Measurements from ENCODE around the gene VTI1A. TPM values are rescaled to one million over a fixed set of nuclear protein-coding genes. Genes with fewer than 3 reads are reported as not detected.

Gene VTI1A
- total and polyA plus RNA-seq, 2 of the 13 experiments (the other 11 are each of a cell fraction or from before 2014, with no cell fraction given), result 11.7 to 32.7 TPM

GRCh38 chr10:112564337-112564736, 117.3 kb downstream of the VTI1A start (continued):
- TF ChIP-seq CEBPB (IDR thresholded peaks at IDR 0.05; ENCODE audit: borderline replicate concordance, low read depth, low read length), result no peak
- no peak for TF ChIP-seq ZFAT (CRISPR knock-in tag; conservative IDR thresholded peaks at IDR 0.05)
- TF ChIP-seq, protein P1, sequence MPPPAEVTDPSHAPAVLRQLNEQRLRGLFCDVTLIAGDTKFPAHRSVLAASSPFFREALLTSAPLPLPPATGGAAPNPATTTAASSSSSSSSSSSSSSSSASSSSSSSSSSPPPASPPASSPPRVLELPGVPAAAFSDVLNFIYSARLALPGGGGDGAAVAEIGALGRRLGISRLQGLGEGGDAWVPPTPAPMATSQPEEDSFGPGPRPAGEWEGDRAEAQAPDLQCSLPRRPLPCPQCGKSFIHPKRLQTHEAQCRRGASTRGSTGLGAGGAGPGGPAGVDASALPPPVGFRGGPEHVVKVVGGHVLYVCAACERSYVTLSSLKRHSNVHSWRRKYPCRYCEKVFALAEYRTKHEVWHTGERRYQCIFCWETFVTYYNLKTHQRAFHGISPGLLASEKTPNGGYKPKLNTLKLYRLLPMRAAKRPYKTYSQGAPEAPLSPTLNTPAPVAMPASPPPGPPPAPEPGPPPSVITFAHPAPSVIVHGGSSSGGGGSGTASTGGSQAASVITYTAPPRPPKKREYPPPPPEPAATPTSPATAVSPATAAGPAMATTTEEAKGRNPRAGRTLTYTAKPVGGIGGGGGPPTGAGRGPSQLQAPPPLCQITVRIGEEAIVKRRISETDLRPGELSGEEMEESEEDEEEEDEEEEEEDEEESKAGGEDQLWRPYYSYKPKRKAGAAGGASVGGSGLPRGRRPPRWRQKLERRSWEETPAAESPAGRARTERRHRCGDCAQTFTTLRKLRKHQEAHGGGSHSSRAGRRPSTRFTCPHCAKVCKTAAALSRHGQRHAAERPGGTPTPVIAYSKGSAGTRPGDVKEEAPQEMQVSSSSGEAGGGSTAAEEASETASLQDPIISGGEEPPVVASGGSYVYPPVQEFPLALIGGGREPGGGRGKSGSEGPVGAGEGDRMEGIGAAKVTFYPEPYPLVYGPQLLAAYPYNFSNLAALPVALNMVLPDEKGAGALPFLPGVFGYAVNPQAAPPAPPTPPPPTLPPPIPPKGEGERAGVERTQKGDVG (CRISPR knock-in tag; IDR thresholded peaks at IDR 0.05; ENCODE audit: borderline replicate concordance), result no peak
- no peak for TF ChIP-seq NR2F1 (CRISPR knock-in tag; IDR thresholded peaks at IDR 0.05)
- TF ChIP-seq ZMAT3 (CRISPR knock-in tag; conservative IDR thresholded peaks at IDR 0.05), result no peak
- TF ChIP-seq, protein P2, sequence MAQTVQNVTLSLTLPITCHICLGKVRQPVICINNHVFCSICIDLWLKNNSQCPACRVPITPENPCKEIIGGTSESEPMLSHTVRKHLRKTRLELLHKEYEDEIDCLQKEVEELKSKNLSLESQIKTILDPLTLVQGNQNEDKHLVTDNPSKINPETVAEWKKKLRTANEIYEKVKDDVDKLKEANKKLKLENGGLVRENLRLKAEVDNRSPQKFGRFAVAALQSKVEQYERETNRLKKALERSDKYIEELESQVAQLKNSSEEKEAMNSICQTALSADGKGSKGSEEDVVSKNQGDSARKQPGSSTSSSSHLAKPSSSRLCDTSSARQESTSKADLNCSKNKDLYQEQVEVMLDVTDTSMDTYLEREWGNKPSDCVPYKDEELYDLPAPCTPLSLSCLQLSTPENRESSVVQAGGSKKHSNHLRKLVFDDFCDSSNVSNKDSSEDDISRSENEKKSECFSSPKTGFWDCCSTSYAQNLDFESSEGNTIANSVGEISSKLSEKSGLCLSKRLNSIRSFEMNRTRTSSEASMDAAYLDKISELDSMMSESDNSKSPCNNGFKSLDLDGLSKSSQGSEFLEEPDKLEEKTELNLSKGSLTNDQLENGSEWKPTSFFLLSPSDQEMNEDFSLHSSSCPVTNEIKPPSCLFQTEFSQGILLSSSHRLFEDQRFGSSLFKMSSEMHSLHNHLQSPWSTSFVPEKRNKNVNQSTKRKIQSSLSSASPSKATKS (CRISPR knock-in tag; IDR thresholded peaks at IDR 0.05), result no peak
- no peak for TF ChIP-seq DMAP1 (CRISPR knock-in tag; IDR thresholded peaks at IDR 0.05)
- no peak for TF ChIP-seq CBX1 (IDR thresholded peaks at IDR 0.05; ENCODE audit: low read depth)
- TF ChIP-seq, protein P3, sequence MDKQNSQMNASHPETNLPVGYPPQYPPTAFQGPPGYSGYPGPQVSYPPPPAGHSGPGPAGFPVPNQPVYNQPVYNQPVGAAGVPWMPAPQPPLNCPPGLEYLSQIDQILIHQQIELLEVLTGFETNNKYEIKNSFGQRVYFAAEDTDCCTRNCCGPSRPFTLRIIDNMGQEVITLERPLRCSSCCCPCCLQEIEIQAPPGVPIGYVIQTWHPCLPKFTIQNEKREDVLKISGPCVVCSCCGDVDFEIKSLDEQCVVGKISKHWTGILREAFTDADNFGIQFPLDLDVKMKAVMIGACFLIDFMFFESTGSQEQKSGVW (CRISPR knock-in tag; IDR thresholded peaks at IDR 0.05; ENCODE audit: borderline replicate concordance), result no peak
- TF ChIP-seq ZNF207 (IDR thresholded peaks at IDR 0.05; ENCODE audit: borderline replicate concordance), result no peak
- no peak for TF ChIP-seq PRMT3 (CRISPR knock-in tag; IDR thresholded peaks at IDR 0.05; ENCODE audit: borderline replicate concordance, low read depth)
- TF ChIP-seq, protein P4, sequence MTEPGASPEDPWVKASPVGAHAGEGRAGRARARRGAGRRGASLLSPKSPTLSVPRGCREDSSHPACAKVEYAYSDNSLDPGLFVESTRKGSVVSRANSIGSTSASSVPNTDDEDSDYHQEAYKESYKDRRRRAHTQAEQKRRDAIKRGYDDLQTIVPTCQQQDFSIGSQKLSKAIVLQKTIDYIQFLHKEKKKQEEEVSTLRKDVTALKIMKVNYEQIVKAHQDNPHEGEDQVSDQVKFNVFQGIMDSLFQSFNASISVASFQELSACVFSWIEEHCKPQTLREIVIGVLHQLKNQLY (CRISPR knock-in tag; IDR thresholded peaks at IDR 0.05), result no peak
- TF ChIP-seq CCAR2 (optimal IDR thresholded peaks at IDR 0.05; ENCODE audit: low read depth, low read length), result no peak
- no peak for TF ChIP-seq NCOA1 (CRISPR knock-in tag; IDR thresholded peaks at IDR 0.05)
- TF ChIP-seq REST (IDR thresholded peaks at IDR 0.05; ENCODE audit: borderline replicate concordance in 1 of 2, low read depth in 1 of 2, low read length in 2 of 2), result no peak
- no peak for TF ChIP-seq JARID2 (CRISPR knock-in tag; IDR thresholded peaks at IDR 0.05; ENCODE audit: insufficient replicate concordance)

Measured in HepG2 (cell line).